Measurements from ENCODE around the gene CPN2. TPM values are rescaled to one million over a fixed set of nuclear protein-coding genes. Genes with fewer than 3 reads are reported as not detected.
A peak's percentile ranks its signal among the peaks of the same experiment; 100 is the strongest.

Gene CPN2
- total and polyA plus RNA-seq, 2 of the 13 experiments (the other 11 are each of a cell fraction or from before 2014, with no cell fraction given), result 26.7 to 27.7 TPM

DNA sequence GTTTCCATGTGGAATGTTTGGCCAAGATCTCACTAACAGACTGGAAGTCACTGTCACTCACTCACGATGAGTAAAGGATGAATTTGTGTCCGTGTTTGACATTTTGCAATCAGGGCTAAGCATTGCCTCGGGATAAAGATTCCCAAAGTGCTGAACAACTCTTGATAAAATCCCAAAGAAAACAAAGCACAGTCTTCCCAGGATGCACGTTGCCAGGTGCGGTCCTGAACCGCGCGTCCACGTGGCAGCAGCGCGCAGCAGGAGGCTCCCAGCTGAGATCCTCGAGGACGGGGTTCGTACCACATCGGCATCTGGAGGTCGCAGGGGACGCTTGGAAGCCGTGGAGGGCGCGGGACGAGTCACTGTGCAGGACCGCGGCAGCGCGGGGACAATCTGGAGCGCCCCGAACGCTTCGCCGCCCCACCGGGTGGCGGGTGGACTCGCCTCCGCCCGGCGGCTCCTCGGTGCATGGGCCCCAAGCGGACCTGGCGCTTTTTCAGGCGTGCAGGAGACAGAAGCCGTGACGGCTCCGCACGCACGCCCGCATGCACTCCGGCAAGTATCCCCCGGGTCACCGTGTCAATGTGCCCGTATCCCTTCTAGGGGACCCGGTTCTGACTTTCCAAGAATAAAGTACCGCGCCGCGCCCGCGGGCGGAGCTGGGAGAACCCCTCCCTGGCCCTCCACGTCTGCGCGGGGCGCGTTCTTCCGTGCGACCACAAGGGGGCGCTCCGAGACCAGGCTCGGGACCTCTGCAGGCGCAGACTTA, 17.7 kb downstream of the CPN2 start (continued):
- TF ChIP-seq, protein P1, sequence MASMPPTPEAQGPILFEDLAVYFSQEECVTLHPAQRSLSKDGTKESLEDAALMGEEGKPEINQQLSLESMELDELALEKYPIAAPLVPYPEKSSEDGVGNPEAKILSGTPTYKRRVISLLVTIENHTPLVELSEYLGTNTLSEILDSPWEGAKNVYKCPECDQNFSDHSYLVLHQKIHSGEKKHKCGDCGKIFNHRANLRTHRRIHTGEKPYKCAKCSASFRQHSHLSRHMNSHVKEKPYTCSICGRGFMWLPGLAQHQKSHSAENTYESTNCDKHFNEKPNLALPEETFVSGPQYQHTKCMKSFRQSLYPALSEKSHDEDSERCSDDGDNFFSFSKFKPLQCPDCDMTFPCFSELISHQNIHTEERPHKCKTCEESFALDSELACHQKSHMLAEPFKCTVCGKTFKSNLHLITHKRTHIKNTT (CRISPR knock-in tag; IDR thresholded peaks at IDR 0.05), result no peak
- no peak for TF ChIP-seq ZNF382 (CRISPR knock-in tag; IDR thresholded peaks at IDR 0.05; ENCODE audit: borderline replicate concordance)
- peak; percentile 26 for TF ChIP-seq PHF5A (CRISPR knock-in tag; IDR thresholded peaks at IDR 0.05; ENCODE audit: low read depth, unreplicated experiment)
- no peak for TF ChIP-seq HOXD1 (CRISPR knock-in tag; IDR thresholded peaks at IDR 0.05)
- TF ChIP-seq, protein P2, sequence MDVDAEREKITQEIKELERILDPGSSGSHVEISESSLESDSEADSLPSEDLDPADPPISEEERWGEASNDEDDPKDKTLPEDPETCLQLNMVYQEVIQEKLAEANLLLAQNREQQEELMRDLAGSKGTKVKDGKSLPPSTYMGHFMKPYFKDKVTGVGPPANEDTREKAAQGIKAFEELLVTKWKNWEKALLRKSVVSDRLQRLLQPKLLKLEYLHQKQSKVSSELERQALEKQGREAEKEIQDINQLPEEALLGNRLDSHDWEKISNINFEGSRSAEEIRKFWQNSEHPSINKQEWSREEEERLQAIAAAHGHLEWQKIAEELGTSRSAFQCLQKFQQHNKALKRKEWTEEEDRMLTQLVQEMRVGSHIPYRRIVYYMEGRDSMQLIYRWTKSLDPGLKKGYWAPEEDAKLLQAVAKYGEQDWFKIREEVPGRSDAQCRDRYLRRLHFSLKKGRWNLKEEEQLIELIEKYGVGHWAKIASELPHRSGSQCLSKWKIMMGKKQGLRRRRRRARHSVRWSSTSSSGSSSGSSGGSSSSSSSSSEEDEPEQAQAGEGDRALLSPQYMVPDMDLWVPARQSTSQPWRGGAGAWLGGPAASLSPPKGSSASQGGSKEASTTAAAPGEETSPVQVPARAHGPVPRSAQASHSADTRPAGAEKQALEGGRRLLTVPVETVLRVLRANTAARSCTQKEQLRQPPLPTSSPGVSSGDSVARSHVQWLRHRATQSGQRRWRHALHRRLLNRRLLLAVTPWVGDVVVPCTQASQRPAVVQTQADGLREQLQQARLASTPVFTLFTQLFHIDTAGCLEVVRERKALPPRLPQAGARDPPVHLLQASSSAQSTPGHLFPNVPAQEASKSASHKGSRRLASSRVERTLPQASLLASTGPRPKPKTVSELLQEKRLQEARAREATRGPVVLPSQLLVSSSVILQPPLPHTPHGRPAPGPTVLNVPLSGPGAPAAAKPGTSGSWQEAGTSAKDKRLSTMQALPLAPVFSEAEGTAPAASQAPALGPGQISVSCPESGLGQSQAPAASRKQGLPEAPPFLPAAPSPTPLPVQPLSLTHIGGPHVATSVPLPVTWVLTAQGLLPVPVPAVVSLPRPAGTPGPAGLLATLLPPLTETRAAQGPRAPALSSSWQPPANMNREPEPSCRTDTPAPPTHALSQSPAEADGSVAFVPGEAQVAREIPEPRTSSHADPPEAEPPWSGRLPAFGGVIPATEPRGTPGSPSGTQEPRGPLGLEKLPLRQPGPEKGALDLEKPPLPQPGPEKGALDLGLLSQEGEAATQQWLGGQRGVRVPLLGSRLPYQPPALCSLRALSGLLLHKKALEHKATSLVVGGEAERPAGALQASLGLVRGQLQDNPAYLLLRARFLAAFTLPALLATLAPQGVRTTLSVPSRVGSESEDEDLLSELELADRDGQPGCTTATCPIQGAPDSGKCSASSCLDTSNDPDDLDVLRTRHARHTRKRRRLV (CRISPR knock-in tag; IDR thresholded peaks at IDR 0.05), result peak; percentile 85; the same call in 1 of the 2 replicates
- TF ChIP-seq PAX8 (CRISPR knock-in tag; IDR thresholded peaks at IDR 0.05; ENCODE audit: borderline replicate concordance), result no peak; the same call in 1 of the 2 replicates
- TF ChIP-seq SMARCC2 (IDR thresholded peaks at IDR 0.05), result no peak
- peak; percentile 54; the same call in 1 of the 2 replicates for TF ChIP-seq DR1 (CRISPR knock-in tag; IDR thresholded peaks at IDR 0.05)
- TF ChIP-seq YY1 (IDR thresholded peaks at IDR 0.05; ENCODE audit: insufficient read depth, insufficient replicate concordance, low read depth, low read length), result peak; percentile 56
- no peak for TF ChIP-seq RFX1 (IDR thresholded peaks at IDR 0.05)
- TF ChIP-seq, protein P3, sequence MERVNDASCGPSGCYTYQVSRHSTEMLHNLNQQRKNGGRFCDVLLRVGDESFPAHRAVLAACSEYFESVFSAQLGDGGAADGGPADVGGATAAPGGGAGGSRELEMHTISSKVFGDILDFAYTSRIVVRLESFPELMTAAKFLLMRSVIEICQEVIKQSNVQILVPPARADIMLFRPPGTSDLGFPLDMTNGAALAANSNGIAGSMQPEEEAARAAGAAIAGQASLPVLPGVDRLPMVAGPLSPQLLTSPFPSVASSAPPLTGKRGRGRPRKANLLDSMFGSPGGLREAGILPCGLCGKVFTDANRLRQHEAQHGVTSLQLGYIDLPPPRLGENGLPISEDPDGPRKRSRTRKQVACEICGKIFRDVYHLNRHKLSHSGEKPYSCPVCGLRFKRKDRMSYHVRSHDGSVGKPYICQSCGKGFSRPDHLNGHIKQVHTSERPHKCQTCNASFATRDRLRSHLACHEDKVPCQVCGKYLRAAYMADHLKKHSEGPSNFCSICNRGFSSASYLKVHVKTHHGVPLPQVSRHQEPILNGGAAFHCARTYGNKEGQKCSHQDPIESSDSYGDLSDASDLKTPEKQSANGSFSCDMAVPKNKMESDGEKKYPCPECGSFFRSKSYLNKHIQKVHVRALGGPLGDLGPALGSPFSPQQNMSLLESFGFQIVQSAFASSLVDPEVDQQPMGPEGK (CRISPR knock-in tag; IDR thresholded peaks at IDR 0.05), result peak; percentile 58
- peak; percentile 92; the same call in 1 of the 2 replicates for TF ChIP-seq ZNF703 (CRISPR knock-in tag; IDR thresholded peaks at IDR 0.05; ENCODE audit: borderline replicate concordance)
- TF ChIP-seq, protein P4, sequence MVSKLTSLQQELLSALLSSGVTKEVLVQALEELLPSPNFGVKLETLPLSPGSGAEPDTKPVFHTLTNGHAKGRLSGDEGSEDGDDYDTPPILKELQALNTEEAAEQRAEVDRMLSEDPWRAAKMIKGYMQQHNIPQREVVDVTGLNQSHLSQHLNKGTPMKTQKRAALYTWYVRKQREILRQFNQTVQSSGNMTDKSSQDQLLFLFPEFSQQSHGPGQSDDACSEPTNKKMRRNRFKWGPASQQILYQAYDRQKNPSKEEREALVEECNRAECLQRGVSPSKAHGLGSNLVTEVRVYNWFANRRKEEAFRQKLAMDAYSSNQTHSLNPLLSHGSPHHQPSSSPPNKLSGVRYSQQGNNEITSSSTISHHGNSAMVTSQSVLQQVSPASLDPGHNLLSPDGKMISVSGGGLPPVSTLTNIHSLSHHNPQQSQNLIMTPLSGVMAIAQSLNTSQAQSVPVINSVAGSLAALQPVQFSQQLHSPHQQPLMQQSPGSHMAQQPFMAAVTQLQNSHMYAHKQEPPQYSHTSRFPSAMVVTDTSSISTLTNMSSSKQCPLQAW (CRISPR knock-in tag; IDR thresholded peaks at IDR 0.05), result no peak; the same call in 1 of the 2 replicates
- 0 out of 2 replicates have a peak, but pooled peaks have one; percentile 30 for TF ChIP-seq FOXK1 (CRISPR knock-in tag; IDR thresholded peaks at IDR 0.05; ENCODE audit: borderline replicate concordance, low read depth)
- TF ChIP-seq U2AF1 (optimal IDR thresholded peaks at IDR 0.05; ENCODE audit: low read depth, low read length), result no peak
- peak; percentile 18; the same call in 1 of the 2 replicates for TF ChIP-seq KDM1A (CRISPR knock-in tag; IDR thresholded peaks at IDR 0.05)
